ENCODE data around the gene RPL29.

DNA sequence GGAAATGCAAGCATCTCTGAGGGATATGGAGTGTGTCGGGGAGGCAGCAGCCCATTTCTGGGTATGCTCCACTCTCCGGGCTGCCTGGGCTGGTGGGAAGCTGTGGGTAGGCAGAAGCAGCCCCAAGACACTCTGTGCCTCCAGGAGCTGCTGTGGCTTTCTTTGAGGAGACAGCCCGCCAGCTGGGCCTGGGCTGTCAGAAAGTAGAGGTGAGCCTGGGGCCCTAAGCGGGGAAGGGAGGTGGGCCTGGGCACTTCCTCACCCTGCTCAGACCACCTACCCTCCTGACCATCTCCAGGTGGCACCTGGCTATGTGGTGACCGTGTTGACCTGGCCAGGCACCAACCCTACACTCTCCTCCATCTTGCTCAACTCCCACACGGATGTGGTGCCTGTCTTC lies 10.6 kb downstream of the RPL29 start:
- TF ChIP-seq POLR2A (IDR thresholded peaks at IDR 0.05; ENCODE audit: low read depth, low read length) (no peak), POLR2AphosphoS5 (IDR thresholded peaks at IDR 0.05; ENCODE audit: low read depth, low read length) (no peak)

All from GM12892 (cell line).